Pancreas (tissue), 10 donors: ENCODE data around the gene SULT6B1. TPM values are rescaled to one million over a fixed set of nuclear protein-coding genes. Genes with fewer than 3 reads are reported as not detected.
A peak's percentile ranks its signal among the peaks of the same experiment; 100 is the strongest.

ENCODE experiments used
- ATAC-seq, 4 donors: fragments of 200-7000 bp; cut with Tn5 transposase; one replicate each; pipeline versions ENCODE4 v1.8.0 to v1.9.1; 2020; ENCODE audit warnings: mild to moderate bottlenecking in 4 of 4, moderate library complexity in 4 of 4
- DNase-seq, 6 donors: peaks; one replicate each; pipeline ENCODE4 v3.0.0-alpha.2; 2020
- FAIRE-seq: peaks from 2 replicates; lab custom pipeline; 2012; peaks lifted over from hg19 to GRCh38; lab: Jason Lieb, UNC
- H3K27ac ChIP-seq, 4 donors: fragments of 200-600 bp; sonication (generic); 1 replicate in 3 of 4; 2 replicates in 1 of 4; pipeline versions ENCODE4 v1.5.0 to v1.8.0; 2020
- H3K27me3 ChIP-seq, 4 donors: fragments of 200-600 bp; one replicate each; pipeline ENCODE4 v1.8.0; 2021
- H3K36me3 ChIP-seq, 3 donors: fragments of 200-600 bp; sonication (generic) in 1 of 3; one replicate each; pipeline versions ENCODE4 v1.5.0 to v1.8.0; 2020 to 2021
- H3K4me1 ChIP-seq, 3 donors: fragments of 200-600 bp; one replicate each; pipeline ENCODE4 v1.8.0; 2021
- H3K4me3 ChIP-seq, 4 donors: fragments of 200-600 bp; sonication (generic) in 2 of 4; one replicate each; pipeline versions ENCODE4 v1.5.0 to v1.8.0; 2020 to 2021
- H3K9me3 ChIP-seq, 4 donors: fragments of 200-600 bp; one replicate each; pipeline ENCODE4 v1.8.0; 2021
- CTCF ChIP-seq, 4 donors: fragments of 200-600 bp; sonication (generic) in 3 of 4; IDR thresholded peaks; one replicate each; pipeline versions ENCODE4 v1.5.0 to v1.8.0; 2021; ENCODE audit warnings: antibody characterized with exemption in 4 of 4
- WGBS, 2 donors: extraction: QIAGEN DNeasy Blood & Tissue Kit; methylation state at CpG; one replicate each; pipeline ENCODE4 v1.1.7; 2013; 5-methylcytosine and 5-hydroxymethylcytosine counted together
- intact Hi-C, 3 donors: fragments of 100-400 bp; cut with DNase I; formaldehyde crosslinking; loops; one replicate each; pipeline versions ENCODE4 v1.11.1 to v1.14.2; 2022
- polyA plus RNA-seq, 2 donors: library from polyadenylated mRNA; stranded (reverse); fragments of 200-250 nt; gene quantifications; one replicate each; pipeline ENCODE4 v1.2.3, GENCODE V29; 2013
- total RNA-seq, 6 donors: library from RNA; stranded (reverse); fragmentation: NEBNext Ultra II Directional in 4 of 6; extraction: Animal tissue kit (Norgen Biotek cat#: 25700) in 4 of 6; gene quantifications; one replicate each; pipeline versions ENCODE4 v1.2.1 to v1.2.4, GENCODE V29; 2021 to 2023
- donor health status: healthy with polysubstance abuse.
- donor health status: DM: no; HTN: no; CAD: no; lungs with moderate emphysema.
- donor health status: DM: no; HTN: no; CAD: no.
- donor health status: control.
- donor health status: control.
- donor health status: Bipolar disorder and iron deficiency.
- donor health status: DM: yes; HTN: yes; CAD: no.
- donor health status: DM: no; HTN: no; CAD: no.
- donor health status: DM: no; HTN: no; CAD: no.
- donor health status: DM: yes; HTN: yes; CAD: no.

The SULT6B1 gene
- total and polyA plus RNA-seq, 8 donors: not detected

GRCh38 chr2:37167636-37168180 is 20.8 kb downstream of the SULT6B1 start:
- FAIRE-seq (peak; percentile 65), ATAC-seq (peak in 3 of 4 donors; percentile 51 to 90 (median 73)), DNase-seq (no peak)
- Histone ChIP-seq H3K27ac (no peak overlapping the region), H3K9me3 (no peaks in the 10 kb centered on the region), H3K27me3 (no peaks in the 10 kb centered on the region), H3K4me1 (no peaks in the 10 kb centered on the region), H3K36me3 (no peaks in the 10 kb centered on the region), H3K4me3 (no peak overlapping the region)
- TF ChIP-seq CTCF (IDR thresholded peaks at IDR 0.05): no peak
- WGBS, 2 donors: 74 to 77% methylated on average over 3 of the region's 3 CpGs
- intact Hi-C loops: no loop called here

- no peaks in the 10 kb centered on the region for H3K9me3 ChIP-seq
- no peaks in the 10 kb centered on the region for H3K4me1 ChIP-seq
- ATAC-seq: no peak
- no peak for DNase-seq
- no peak for FAIRE-seq
- no peak overlapping the region for H3K4me3 ChIP-seq
- no peaks in the 10 kb centered on the region for H3K27me3 ChIP-seq
- no peak for TF ChIP-seq CTCF (IDR thresholded peaks at IDR 0.05)
- no peaks in the 10 kb centered on the region for H3K36me3 ChIP-seq
- intact Hi-C loops: no loop called here
- H3K27ac ChIP-seq: no peak overlapping the region
- WGBS, 2 donors: 65 to 83% methylated on average over 1 of the region's 1 CpG
These were observed 23.7 kb downstream of the SULT6B1 start for GRCh38 chr2:37164757-37165156.

GRCh38 chr2:37156857-37157714 is 31.4 kb downstream of the SULT6B1 start, which contains the start of gene EIF2AK2:
Gene EIF2AK2 (minus strand): TSS chr2:37156980. CDS start chr2:37147806, 9,174 bp downstream.
- Histone ChIP-seq H3K4me3 (peak within 1 kb of the TSS; percentile 59 to 92 (median 90)), H3K9me3 (no peaks in the 10 kb centered on the region), H3K27ac (peak within 1 kb of the TSS; percentile 56 to 89 (median 77)), H3K27me3 (no peaks in the 10 kb centered on the region), H3K4me1 (peaks cover 0 to 8% (median 8%) of the 10 kb centered on the region in 3 donors), H3K36me3 (no peaks in the 10 kb centered on the region)
- DNase-seq: peak; percentile 81 to 92 (median 84)
- peak; percentile 92 to 96 (median 93) for ATAC-seq
- no peak for TF ChIP-seq CTCF (IDR thresholded peaks at IDR 0.05)
- intact Hi-C loops: no loop called here
- FAIRE-seq: no peak
- WGBS, 2 donors: 8 to 9% methylated on average over 44 to 55 of the region's 55 CpGs

GRCh38 chr2:37156071-37156856 is 32.2 kb downstream of the SULT6B1 start:
- FAIRE-seq: no peak
- H3K4me3 ChIP-seq: peak overlapping the region; percentile 59 to 92 (median 90)
- H3K36me3 ChIP-seq: no peaks in the 10 kb centered on the region
- intact Hi-C loops: no loop called here
- no peaks in the 10 kb centered on the region for H3K9me3 ChIP-seq
- peak; percentile 60 to 74 (median 63) for ATAC-seq
- H3K4me1 ChIP-seq: peaks cover 0 to 8% (median 8%) of the 10 kb centered on the region in 3 donors
- peak in 4 of 6 donors; percentile 36 to 54 (median 44) for DNase-seq
- H3K27ac ChIP-seq: peak overlapping the region; percentile 56 to 89 (median 77)
- H3K27me3 ChIP-seq: no peaks in the 10 kb centered on the region
- 0% methylated on average over 27 of the region's 27 CpGs for WGBS, 2 donors
- TF ChIP-seq CTCF (IDR thresholded peaks at IDR 0.05): no peak
